GM12874 (cell line): Measurements from ENCODE around the gene KISS1R.

Source experiments
- CTCF ChIP-seq: IDR thresholded peaks from 2 replicates; pipeline ENCODE4 v1.5.1; 2011; ENCODE audit warnings: low read depth, mild to moderate bottlenecking, control low read depth, low read length, moderate library complexity; ENCODE audit not compliant: insufficient read depth

The KISS1R gene

GRCh38 chr19:879711-880438 is 37.3 kb upstream of the KISS1R start:
- TF ChIP-seq CTCF: no peak

- no peak for TF ChIP-seq CTCF
These were observed 35.6 kb upstream of the KISS1R start for GRCh38 chr19:881385-882071.

GRCh38 chr19:882871-883497 is 34.1 kb upstream of the KISS1R start:
- no peak for TF ChIP-seq CTCF

- no peak for TF ChIP-seq CTCF
These were observed 33.4 kb upstream of the KISS1R start for GRCh38 chr19:883661-884211.

GRCh38 chr19:884420-885211 is 32.5 kb upstream of the KISS1R start:
- TF ChIP-seq CTCF: no peak

GRCh38 chr19:885536-886224 is 31.5 kb upstream of the KISS1R start:
- no peak for TF ChIP-seq CTCF
